ENCODE results near the gene GJC2. TPM values are rescaled to one million over a fixed set of nuclear protein-coding genes. Genes with fewer than 3 reads are reported as not detected.
A peak's percentile ranks its signal among the peaks of the same experiment; 100 is the strongest.

Gene GJC2
- total and polyA plus RNA-seq, 2 donors (not counting 3 experiments of a cell fraction or from before 2014, with no cell fraction given) = 0.58 to 1.2 TPM

DNA sequence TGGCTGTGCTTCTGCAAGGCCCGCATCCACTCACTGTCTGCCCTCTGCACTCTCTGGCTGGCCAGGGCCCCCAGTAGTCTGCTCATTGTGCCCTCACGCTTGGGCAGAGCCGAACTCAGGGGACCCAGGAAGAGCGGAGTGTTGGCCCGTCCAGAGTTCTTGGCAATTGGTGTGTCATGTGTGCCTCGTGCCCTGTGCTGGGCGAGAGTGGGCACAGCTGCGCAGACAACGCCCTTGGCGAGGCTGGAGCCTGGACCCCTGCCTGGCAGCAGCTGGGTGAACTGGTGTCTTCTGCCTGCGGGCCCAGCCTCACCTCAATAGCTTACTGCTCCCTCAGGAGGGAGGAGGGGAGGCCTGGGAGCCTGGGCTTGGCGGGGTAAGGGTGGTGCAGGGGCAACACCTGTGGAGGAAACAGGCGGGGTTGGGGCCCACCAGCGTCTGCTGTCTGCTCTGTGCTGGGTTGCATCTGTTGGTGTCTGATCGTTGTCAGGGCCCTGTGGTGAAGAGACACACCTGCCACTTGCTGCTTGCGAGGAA is 7.5 kb upstream of the GJC2 start:
- FAIRE-seq (no peak), DNase-seq (ENCODE audit: low read depth, low spot score) (no peak)
- peaks cover 0 to 12% of the 10 kb centered on the region in 2 experiments for H3K36me3 ChIP-seq (ENCODE audit: control insufficient read depth in 2 of 2, extremely low read depth in 1 of 2, insufficient read depth in 2 of 2, low read length in 2 of 2)
- peaks cover 18% of the 10 kb centered on the region for H3K4me1 ChIP-seq (ENCODE audit: control insufficient read depth, extremely low read depth, insufficient read depth, low read length)
- H3K9me1 ChIP-seq (replicated peaks; ENCODE audit: control insufficient read depth, extremely low read depth, insufficient read depth, low read length) = no peaks in the 10 kb centered on the region
- no peak for TF ChIP-seq MYC (IDR thresholded peaks at IDR 0.05; ENCODE audit: low read depth, low read length)
- TF ChIP-seq FOS (IDR thresholded peaks at IDR 0.05; ENCODE audit: borderline replicate concordance, insufficient read depth, low read length) = no peak
- TF ChIP-seq EZH2 (IDR thresholded peaks at IDR 0.05; ENCODE audit: borderline replicate concordance, low read depth, low read length, severe bottlenecking) = no peak
- no peak for TF ChIP-seq POLR2AphosphoS5 (IDR thresholded peaks at IDR 0.05; ENCODE audit: insufficient read depth, low read depth, low read length)
- TF ChIP-seq, protein P1, sequence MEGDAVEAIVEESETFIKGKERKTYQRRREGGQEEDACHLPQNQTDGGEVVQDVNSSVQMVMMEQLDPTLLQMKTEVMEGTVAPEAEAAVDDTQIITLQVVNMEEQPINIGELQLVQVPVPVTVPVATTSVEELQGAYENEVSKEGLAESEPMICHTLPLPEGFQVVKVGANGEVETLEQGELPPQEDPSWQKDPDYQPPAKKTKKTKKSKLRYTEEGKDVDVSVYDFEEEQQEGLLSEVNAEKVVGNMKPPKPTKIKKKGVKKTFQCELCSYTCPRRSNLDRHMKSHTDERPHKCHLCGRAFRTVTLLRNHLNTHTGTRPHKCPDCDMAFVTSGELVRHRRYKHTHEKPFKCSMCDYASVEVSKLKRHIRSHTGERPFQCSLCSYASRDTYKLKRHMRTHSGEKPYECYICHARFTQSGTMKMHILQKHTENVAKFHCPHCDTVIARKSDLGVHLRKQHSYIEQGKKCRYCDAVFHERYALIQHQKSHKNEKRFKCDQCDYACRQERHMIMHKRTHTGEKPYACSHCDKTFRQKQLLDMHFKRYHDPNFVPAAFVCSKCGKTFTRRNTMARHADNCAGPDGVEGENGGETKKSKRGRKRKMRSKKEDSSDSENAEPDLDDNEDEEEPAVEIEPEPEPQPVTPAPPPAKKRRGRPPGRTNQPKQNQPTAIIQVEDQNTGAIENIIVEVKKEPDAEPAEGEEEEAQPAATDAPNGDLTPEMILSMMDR (IDR thresholded peaks at IDR 0.05; ENCODE audit: extremely low read depth in 1 of 2, insufficient read depth in 1 of 2, low read depth in 1 of 2, low read length in 2 of 2) = no peak
- TF ChIP-seq POLR2A (IDR thresholded peaks at IDR 0.05; ENCODE audit: low read depth, low read length) = no peak
- TF ChIP-seq GATA2 (IDR thresholded peaks at IDR 0.05; ENCODE audit: insufficient read depth, insufficient read length, low read depth, low read length) = no peak
- no peak for TF ChIP-seq JUN (IDR thresholded peaks at IDR 0.05; ENCODE audit: borderline replicate concordance, insufficient read depth, insufficient read length, low read depth)
- TF ChIP-seq, protein P2, sequence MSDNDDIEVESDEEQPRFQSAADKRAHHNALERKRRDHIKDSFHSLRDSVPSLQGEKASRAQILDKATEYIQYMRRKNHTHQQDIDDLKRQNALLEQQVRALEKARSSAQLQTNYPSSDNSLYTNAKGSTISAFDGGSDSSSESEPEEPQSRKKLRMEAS (IDR thresholded peaks at IDR 0.05; ENCODE audit: insufficient read depth, insufficient read length) = no peak
- peaks cover 67% of the 10 kb centered on the region for H3K79me2 ChIP-seq (ENCODE audit: control insufficient read depth, insufficient read depth, low read length)
- dilution Hi-C loops (cut with MboI; ENCODE audit: extremely low pct_ligation_motif_present, low sequenced_read_pairs) = no loop called here
- BruUV-seq (replicated peaks) = no TSS peak
- peak overlapping the region; percentile 93 for H3K4me2 ChIP-seq (ENCODE audit: insufficient read depth, low read length)
- peak overlapping the region in 1 of 3 experiments; percentile 77 for H3K4me3 ChIP-seq (replicated peaks in 1 of 3; ENCODE audit: insufficient read depth in 1 of 3, low read depth in 1 of 3, low read length in 3 of 3)
- H4K20me1 ChIP-seq (replicated peaks; ENCODE audit: control insufficient read depth, extremely low read depth, insufficient read depth, low read length) = no peaks in the 10 kb centered on the region
- no peak overlapping the region for H2AFZ ChIP-seq (ENCODE audit: low read depth, low read length)
- H3K9me3 ChIP-seq (replicated peaks; ENCODE audit: control insufficient read depth, insufficient read depth, low read length) = no peaks in the 10 kb centered on the region
- peaks cover 1 to 2% of the 10 kb centered on the region in 2 experiments for H3K27me3 ChIP-seq (ENCODE audit: control insufficient read depth in 2 of 2, insufficient read depth in 2 of 2, low read length in 2 of 2)
- no peak overlapping the region for H3K9ac ChIP-seq (replicated peaks; ENCODE audit: extremely low read depth, insufficient read depth, low read length)
- ChIA-PET CTCF (interaction anchor here (0.9 to 3.5 kb wide), 3 partner anchors 11 to 143 kb away, joined by 5 to 12 read pairs (median 7); partner anchors contain the start of gene IBA57), POLR2A (interaction anchor here (0.7 to 1.7 kb wide), 2 partner anchors 23 to 24 kb away, joined by 3 to 4 read pairs; partner anchors contain the start of gene IBA57)
- intact Hi-C loops (cut with micrococcal nuclease) = no loop called here
- no peak overlapping the region for H3K27ac ChIP-seq (ENCODE audit: insufficient read depth, low read depth, low read length)

All from endothelial cell of umbilical vein (primary cell).